T-helper 1 cell (primary cell): Measurements from ENCODE around the gene CDH4.

Experiments used
- DNase-seq, 5 donors: peaks; one replicate each; pipeline ENCODE4 v3.0.0-alpha.2; 2012 to 2020

The CDH4 gene

GRCh38 chr20:61360940-61361339 is 108.9 kb downstream of the CDH4 start:
- no peak for DNase-seq

- no peak for DNase-seq
These were observed 109.4 kb downstream of the CDH4 start for GRCh38 chr20:61361501-61361900.

GRCh38 chr20:61364147-61364546 is 112.1 kb downstream of the CDH4 start:
- no peak for DNase-seq

GRCh38 chr20:61366914-61367313 is 114.9 kb downstream of the CDH4 start:
- DNase-seq, result no peak

- DNase-seq, result no peak
These were observed 117.9 kb downstream of the CDH4 start for GRCh38 chr20:61369731-61370520.

GRCh38 chr20:61370841-61371303 is 118.8 kb downstream of the CDH4 start:
- no peak for DNase-seq

- no peak for DNase-seq
These were observed 119.6 kb downstream of the CDH4 start for GRCh38 chr20:61371501-61372136.

GRCh38 chr20:61372137-61373054 is 120.3 kb downstream of the CDH4 start:
- no peak for DNase-seq

GRCh38 chr20:61373055-61373399 is 121.0 kb downstream of the CDH4 start:
- DNase-seq, result no peak

GRCh38 chr20:61373956-61374545 is 122.0 kb downstream of the CDH4 start:
- DNase-seq, result no peak

- no peak for DNase-seq
These were observed 124.6 kb downstream of the CDH4 start for GRCh38 chr20:61376541-61377240.

- DNase-seq, result no peak
These were observed 126.8 kb downstream of the CDH4 start for GRCh38 chr20:61378694-61379355.

- no peak for DNase-seq
These were observed 128.0 kb downstream of the CDH4 start for GRCh38 chr20:61379898-61380544.

GRCh38 chr20:61380545-61380915 is 128.5 kb downstream of the CDH4 start:
- DNase-seq, result no peak

- DNase-seq, result no peak
These were observed 130.1 kb downstream of the CDH4 start for GRCh38 chr20:61382194-61382593.

GRCh38 chr20:61385296-61385695 is 133.2 kb downstream of the CDH4 start:
- DNase-seq, result no peak

- DNase-seq, result no peak
These were observed 133.7 kb downstream of the CDH4 start for GRCh38 chr20:61385731-61386130.

- no peak for DNase-seq
These were observed 135.3 kb downstream of the CDH4 start for GRCh38 chr20:61387204-61387953.

- DNase-seq, result no peak
These were observed 135.9 kb downstream of the CDH4 start for GRCh38 chr20:61387954-61388348.

- DNase-seq, result no peak
These were observed 137.0 kb downstream of the CDH4 start for GRCh38 chr20:61389077-61389476.
